GM12878 (cell line): Measurements from ENCODE around the gene SLC39A8. TPM values are rescaled to one million over a fixed set of nuclear protein-coding genes. Genes with fewer than 3 reads are reported as not detected.

Source experiments
- ATAC-seq: fragments of 200-7000 bp; cut with Tn5 transposase; 3 replicates; pipeline ENCODE4 v1.9.1; 2020; ENCODE audit warnings: mild to moderate bottlenecking, moderate library complexity
- BruUV-seq: library from RNA; stranded (reverse); fragments of 400-500 nt; replicated peaks from 2 replicates; lab custom pipeline; 2021; lab: Mats Ljungman, UMichigan
- CTCF ChIA-PET: fragments of 300-600 bp; sonication (Branson Sonifier 250); formaldehyde crosslinking; extraction: SDS; loops from one replicate; lab custom pipeline; 2021; ENCODE audit warnings: inconsistent platforms; lab: Yijun Ruan, JAX
- POLR2A ChIA-PET: fragments of 350-600 bp; formaldehyde crosslinking; extraction: SDS; loops from one replicate; lab custom pipeline; 2021; ENCODE audit warnings: inconsistent platforms; lab: Charles Lee
- RAD21 ChIA-PET: fragments of 300-600 bp; sonication (Branson Sonifier 250); formaldehyde crosslinking; loops from one replicate; lab custom pipeline; 2023; ENCODE audit warnings: antibody characterized with exemption; ENCODE audit not compliant: unreplicated experiment; lab: Charles Lee
- SMC1A ChIA-PET: fragments of 300-600 bp; sonication (Branson Sonifier 250); formaldehyde crosslinking; loops from one replicate; lab custom pipeline; 2023; ENCODE audit not compliant: unreplicated experiment, uncharacterized antibody; lab: Charles Lee
- DNase-seq: peaks from one replicate; pipeline ENCODE4 v3.0.0-alpha.2; 2011; ENCODE audit warnings: low read depth, low spot score
- FAIRE-seq: peaks from 3 replicates; lab custom pipeline; 2011; peaks lifted over from hg19 to GRCh38; lab: Jason Lieb, UNC
- H2AFZ ChIP-seq: 2 replicates; pipeline ENCODE4 v1.6.0; 2011; ENCODE audit warnings: low read depth, low read length, control low read depth; ENCODE audit not compliant: control insufficient read depth
- H3K27ac ChIP-seq: 2 replicates; pipeline ENCODE4 v1.5.1; 2011; ENCODE audit warnings: control low read depth; ENCODE audit not compliant: control insufficient read depth, insufficient read depth
- H3K27me3 ChIP-seq, 2 experiments: replicated peaks in 1 of 2; 2 replicates each; pipeline versions ENCODE4 v1.6.0 to v1.6.1; 2011; ENCODE audit warnings: low read length in 1 of 2; ENCODE audit not compliant: control insufficient read depth in 2 of 2, insufficient read depth in 2 of 2
- H3K36me3 ChIP-seq, 2 experiments: 2 replicates each; pipeline ENCODE4 v1.5.1; 2011; ENCODE audit warnings: low read length in 1 of 2; ENCODE audit not compliant: control insufficient read depth in 2 of 2, insufficient read depth in 2 of 2
- H3K4me1 ChIP-seq: 2 replicates; pipeline ENCODE4 v1.6.1; 2011; ENCODE audit warnings: mild to moderate bottlenecking, low read length, moderate library complexity, mixed read lengths; ENCODE audit not compliant: control insufficient read depth, insufficient read depth
- H3K4me2 ChIP-seq: 2 replicates; pipeline ENCODE4 v1.6.0; 2011; ENCODE audit warnings: control low read depth; ENCODE audit not compliant: control insufficient read depth, insufficient read depth
- H3K4me3 ChIP-seq: fragments of 200-600 bp; sonication (generic); 2 replicates; pipeline ENCODE4 v1.5.1; 2016
- H3K79me2 ChIP-seq: 2 replicates; pipeline ENCODE4 v1.6.0; 2011; ENCODE audit warnings: low read length; ENCODE audit not compliant: control insufficient read depth, insufficient read depth
- H3K9ac ChIP-seq: 2 replicates; pipeline ENCODE4 v1.8.0; 2011; ENCODE audit warnings: low read length, control low read depth, mixed read lengths; ENCODE audit not compliant: control insufficient read depth, insufficient read depth
- H3K9me3 ChIP-seq: replicated peaks from 3 replicates; pipeline ENCODE4 v1.5.1; 2011; ENCODE audit warnings: mild to moderate bottlenecking, low read length; ENCODE audit not compliant: control insufficient read depth, insufficient read depth
- H4K20me1 ChIP-seq: 2 replicates; pipeline ENCODE4 v1.6.0; 2011; ENCODE audit not compliant: control insufficient read depth, insufficient read depth
- CBFB ChIP-seq: IDR thresholded peaks from 2 replicates; pipeline ENCODE4 v1.6.1; 2016; ENCODE audit warnings: antibody characterized with exemption, low read depth
- FOXK2 ChIP-seq: fragments of 450-650 bp; IDR thresholded peaks from 2 replicates; pipeline ENCODE4 v1.6.1; 2017; ENCODE audit warnings: mild to moderate bottlenecking, moderate library complexity
- GABPA ChIP-seq: IDR thresholded peaks from 2 replicates; pipeline ENCODE4 v1.6.1; 2014; ENCODE audit warnings: antibody characterized with exemption, low read depth, mild to moderate bottlenecking, inconsistent platforms
- JUNB ChIP-seq: IDR thresholded peaks from 2 replicates; pipeline ENCODE4 v1.6.1; 2016; ENCODE audit warnings: antibody characterized with exemption, mild to moderate bottlenecking
- KAT2A ChIP-seq: conservative IDR thresholded peaks from 2 replicates; pipeline ENCODE4 v1.6.1; 2011; ENCODE audit warnings: low read depth, low read length; ENCODE audit not compliant: control insufficient read depth
- MEF2A ChIP-seq: IDR thresholded peaks from 2 replicates; pipeline ENCODE4 v1.6.1; 2011; ENCODE audit warnings: low read depth, mild to moderate bottlenecking, low read length, moderate library complexity; ENCODE audit not compliant: insufficient read depth
- MYB ChIP-seq: fragments of 150-350 bp; IDR thresholded peaks from 2 replicates; pipeline ENCODE4 v1.6.1; 2014; ENCODE audit warnings: mild to moderate bottlenecking, low read depth, low read length, borderline replicate concordance
- NBN ChIP-seq: fragments of 450-650 bp; IDR thresholded peaks from 2 replicates; pipeline ENCODE4 v1.6.1; 2016
- PBX3 ChIP-seq: IDR thresholded peaks from 2 replicates; pipeline ENCODE4 v1.6.1; 2011; ENCODE audit warnings: mild to moderate bottlenecking, low read depth, low read length, moderate library complexity; ENCODE audit not compliant: insufficient replicate concordance
- TCF3 ChIP-seq: IDR thresholded peaks from 2 replicates; pipeline ENCODE4 v1.6.1; 2012; ENCODE audit warnings: low read depth, mild to moderate bottlenecking, low read length, borderline replicate concordance; ENCODE audit not compliant: insufficient read depth
- ZBTB40 ChIP-seq: fragments of 450-650 bp; IDR thresholded peaks from 2 replicates; pipeline ENCODE4 v1.6.1; 2016; ENCODE audit warnings: mild to moderate bottlenecking, moderate library complexity, borderline replicate concordance
- WGBS: methylation state at CpG from one replicate; pipeline ENCODE4 v1.1.6; 2016; ENCODE audit warnings: low lambda C conversion rate; ENCODE audit not compliant: insufficient replicate concordance, insufficient coverage; ENCODE audit errors: missing lambda C conversion rate; 5-methylcytosine and 5-hydroxymethylcytosine counted together
- in situ Hi-C: fragments of 300-500 bp; cut with MboI; formaldehyde crosslinking; loops from 9 replicates; pipeline ENCODE4 v1.14.3; 2018; ENCODE audit warnings: mixed read lengths
- intact Hi-C: fragments of 100-400 bp; cut with micrococcal nuclease; formaldehyde crosslinking; loops from one replicate; pipeline ENCODE4 v1.14.2; 2022; ENCODE audit not compliant: unreplicated experiment
- polyA plus RNA-seq, 11 experiments: library from polyadenylated mRNA; depleted of rRNA in 4 of 11; unstranded in 6 of 11; stranded (reverse) in 5 of 11; fragments of >200 nt; fragmentation: Nextera tagmentation in 4 of 11; fragmentation: Illumina TruSeq in 1 of 11; extraction: Ambion mirVana in 4 of 11; extraction: Trizol in 1 of 11; gene quantifications; 1 replicate in 1 of 11; 2 replicates in 10 of 11; pipeline versions ENCODE4 v1.2.1 to v1.2.3, GENCODE V29; 2011 to 2016; ENCODE audit warnings: inconsistent platforms in 2 of 11, missing spikeins in 2 of 11, low read depth in 1 of 11
- total RNA-seq, 4 experiments: library from RNA; depleted of rRNA in 3 of 4; stranded (reverse); fragments of >200 nt in 3 of 4; fragmentation: Illumina TruSeq in 1 of 4; extraction: Trizol in 1 of 4; gene quantifications; 2 replicates each; pipeline versions ENCODE4 v1.2.1 to v1.2.3, GENCODE V29; 2013 to 2021

The SLC39A8 gene
- total and polyA plus RNA-seq, 10 of the 15 experiments (the other 5 are each of a cell fraction or from before 2014, with no cell fraction given): 7.9 to 47.8 (median 32.8) TPM

- no peak overlapping the region for H3K4me2 ChIP-seq
- no peak overlapping the region for H3K4me3 ChIP-seq
- FAIRE-seq: no peak
- H4K20me1 ChIP-seq: no peaks in the 10 kb centered on the region
- CTCF ChIA-PET: interaction anchor here (1.4 to 1.8 kb wide), 2 partner anchors 10 to 13 kb away, joined by 4 read pairs; no protein-coding TSS in a partner anchor
- SMC1A ChIA-PET: no interaction called here
- in situ Hi-C loops: no loop called here
- WGBS: 33% methylated on average over 4 of the region's 4 CpGs
- no peaks in the 10 kb centered on the region for H3K9me3 ChIP-seq
- no peak for ATAC-seq
- no peaks in the 10 kb centered on the region for H3K4me1 ChIP-seq
- no peak overlapping the region for H2AFZ ChIP-seq
- H3K27me3 ChIP-seq: no peaks in the 10 kb centered on the region
- RAD21 ChIA-PET: interaction anchor here (1.1 kb wide), 1 partner anchor 184 kb away, joined by 3 read pairs; no protein-coding TSS in a partner anchor
- POLR2A ChIA-PET: no interaction called here
- H3K9ac ChIP-seq: no peak overlapping the region
- no peak for DNase-seq
- no peaks in the 10 kb centered on the region for H3K79me2 ChIP-seq
- TF ChIP-seq MYB: no peak
- no peak for TF ChIP-seq KAT2A
- no peak for TF ChIP-seq GABPA
- no peak for TF ChIP-seq MEF2A
- TF ChIP-seq PBX3: no peak
- no peak for TF ChIP-seq TCF3
- no peak for TF ChIP-seq CBFB
- TF ChIP-seq ZBTB40: no peak
- no peak for TF ChIP-seq NBN
- no peak for TF ChIP-seq FOXK2
- TF ChIP-seq JUNB: no peak
- no peak overlapping the region for H3K27ac ChIP-seq
- no peaks in the 10 kb centered on the region for H3K36me3 ChIP-seq
- no TSS peak for BruUV-seq
- intact Hi-C loops: no loop called here
Measured at GRCh38 chr4:102246416-102246815, 98.9 kb downstream of the SLC39A8 start.
